GM19193 (cell line): ENCODE data around the gene MAPK10.

Experiments used
- POLR2A ChIP-seq: IDR thresholded peaks from 4 replicates; pipeline ENCODE4 v1.6.1; 2011; ENCODE audit not compliant: insufficient read depth, insufficient read length; ENCODE audit errors: extremely low read depth

Gene MAPK10

DNA sequence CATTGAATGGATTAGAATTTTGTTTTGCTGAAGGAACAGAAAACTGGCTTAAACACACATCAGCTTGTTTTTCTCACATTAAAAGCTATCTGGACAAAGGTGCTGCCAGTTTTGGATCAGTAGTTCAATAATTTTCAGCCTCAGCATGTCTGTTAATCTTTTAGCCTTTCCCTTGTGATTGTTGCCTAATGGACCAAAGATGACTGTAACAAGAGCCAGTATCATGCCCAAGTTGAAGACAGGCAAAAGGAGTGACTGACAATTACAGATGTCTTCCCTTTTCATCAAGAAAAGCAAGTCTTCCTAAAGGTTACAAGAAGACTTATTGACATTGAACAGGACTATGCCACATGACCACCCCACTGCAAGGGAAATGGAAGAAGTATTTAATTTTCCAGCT is 419.7 kb downstream of the MAPK10 start:
- no peak for TF ChIP-seq POLR2A
